ENCODE results near the gene MOB3B.

MOB3B gene

GRCh38 chr9:27518809-27519208, 10.8 kb downstream of the MOB3B start:
- no peak for TF ChIP-seq CTCF (IDR thresholded peaks at IDR 0.05; ENCODE audit: borderline replicate concordance, insufficient read depth, low read depth, low read length)
- H3K4me3 ChIP-seq (ENCODE audit: low read depth, low read length) = no peak overlapping the region

GRCh38 chr9:27518006-27518405, 11.6 kb downstream of the MOB3B start:
- no peak overlapping the region for H3K4me3 ChIP-seq (ENCODE audit: low read depth, low read length)
- TF ChIP-seq CTCF (IDR thresholded peaks at IDR 0.05; ENCODE audit: borderline replicate concordance, insufficient read depth, low read depth, low read length) = no peak

- H3K4me3 ChIP-seq (ENCODE audit: low read depth, low read length) = no peak overlapping the region
- TF ChIP-seq CTCF (IDR thresholded peaks at IDR 0.05; ENCODE audit: borderline replicate concordance, insufficient read depth, low read depth, low read length) = no peak
These were observed 15.1 kb downstream of the MOB3B start for GRCh38 chr9:27514551-27514950.

DNA sequence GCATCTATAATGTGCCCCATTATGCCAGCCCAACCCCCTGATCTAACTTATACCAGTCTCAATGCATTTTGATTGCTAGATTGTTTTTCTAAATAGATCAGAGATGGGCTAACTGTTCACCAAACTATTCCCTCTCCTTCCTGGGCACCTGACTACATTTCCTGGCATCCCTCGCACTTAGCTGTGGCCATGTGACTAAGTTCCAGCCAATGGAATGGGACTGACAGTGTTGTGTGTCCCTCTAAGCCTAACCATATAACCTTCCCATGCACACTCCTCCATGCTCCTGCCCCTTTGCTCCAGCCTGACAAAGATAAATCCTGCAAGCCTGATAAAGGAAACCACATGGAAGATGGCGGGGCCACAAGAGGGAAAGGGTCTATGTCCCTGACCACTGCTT, 17.8 kb downstream of the MOB3B start:
- no peak overlapping the region for H3K4me3 ChIP-seq (ENCODE audit: low read depth, low read length)
- TF ChIP-seq CTCF (IDR thresholded peaks at IDR 0.05; ENCODE audit: borderline replicate concordance, insufficient read depth, low read depth, low read length) = no peak

- TF ChIP-seq CTCF (IDR thresholded peaks at IDR 0.05; ENCODE audit: borderline replicate concordance, insufficient read depth, low read depth, low read length) = no peak
- H3K4me3 ChIP-seq (ENCODE audit: low read depth, low read length) = no peak overlapping the region
These were observed 18.8 kb downstream of the MOB3B start for GRCh38 chr9:27510780-27511179.

DNA sequence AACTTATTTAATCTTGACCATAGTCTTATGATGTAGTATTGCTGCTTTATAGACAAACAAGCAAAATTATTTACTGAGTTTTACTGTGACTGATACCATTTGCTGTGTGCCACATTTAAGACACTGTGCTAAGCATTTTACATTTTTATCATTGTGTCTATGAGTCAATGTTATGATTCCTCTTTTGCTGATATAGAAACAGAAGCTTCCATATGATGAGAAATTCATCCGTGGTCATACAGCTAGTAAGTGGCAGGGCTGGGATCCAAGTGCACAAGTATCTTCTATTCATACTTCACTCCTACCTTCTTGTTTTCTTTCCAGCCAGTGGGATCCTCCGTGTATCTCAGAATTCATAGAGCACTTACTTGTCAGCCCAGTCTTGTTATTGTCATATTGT, 22.6 kb downstream of the MOB3B start:
- H3K4me3 ChIP-seq (ENCODE audit: low read depth, low read length) = no peak overlapping the region
- no peak for TF ChIP-seq CTCF (IDR thresholded peaks at IDR 0.05; ENCODE audit: borderline replicate concordance, insufficient read depth, low read depth, low read length)

GRCh38 chr9:27505744-27506161, 23.9 kb downstream of the MOB3B start:
- H3K4me3 ChIP-seq (ENCODE audit: low read depth, low read length) = no peak overlapping the region
- TF ChIP-seq CTCF (IDR thresholded peaks at IDR 0.05; ENCODE audit: borderline replicate concordance, insufficient read depth, low read depth, low read length) = no peak

Measured in GM12875 (cell line).